SK-N-SH (cell line): ENCODE results near the gene MED15. TPM values are rescaled to one million over a fixed set of nuclear protein-coding genes. Genes with fewer than 3 reads are reported as not detected.

Experiments
- CTCF ChIA-PET: fragments of 300-600, 350-600 bp; formaldehyde crosslinking; extraction: SDS; loops from one replicate; lab custom pipeline; 2021; lab: Yijun Ruan, JAX
- POLR2A ChIA-PET: fragments of 350-600 bp; sonication (Branson Sonifier 250); formaldehyde crosslinking; extraction: SDS; loops from one replicate; lab custom pipeline; 2020; ENCODE audit warnings: antibody characterized with exemption, inconsistent platforms; lab: Yijun Ruan, JAX
- DNase-seq: peaks from one replicate; pipeline ENCODE4 v3.0.0; 2012
- H2AFZ ChIP-seq: fragments of 200-600 bp; sonication (generic); 2 replicates; pipeline ENCODE4 v1.8.1; 2016; ENCODE audit warnings: antibody characterized with exemption, mild to moderate bottlenecking, low read depth
- H3F3A ChIP-seq: fragments of 200-600 bp; sonication (generic); replicated peaks from 2 replicates; pipeline ENCODE3; 2016; ENCODE audit warnings: antibody characterized with exemption, mild to moderate bottlenecking; ENCODE audit not compliant: insufficient read depth
- H3K27ac ChIP-seq, 2 experiments: fragments of 200-500 bp in 1 of 2; fragments of 200-600 bp in 1 of 2; sonication (Bioruptor generic) in 1 of 2; sonication (generic), shearing (Covaris generic) in 1 of 2; 2 replicates each; pipeline versions ENCODE4 v1.5.1 to v1.6.1; 2014 to 2016; ENCODE audit warnings: low read depth in 2 of 2, inconsistent platforms in 1 of 2, low read length in 1 of 2, mild to moderate bottlenecking in 1 of 2, mixed read lengths in 1 of 2
- H3K27me3 ChIP-seq: fragments of 200-600 bp; sonication (generic), shearing (Covaris generic); 2 replicates; pipeline ENCODE4 v1.6.1; 2016; ENCODE audit warnings: mixed run types; ENCODE audit not compliant: insufficient read depth
- H3K36me3 ChIP-seq, 2 experiments: fragments of 200-500 bp in 1 of 2; fragments of 200-600 bp in 1 of 2; sonication (Bioruptor generic) in 1 of 2; sonication (generic) in 1 of 2; replicated peaks in 1 of 2; 2 replicates each; pipeline versions ENCODE3 to v1.5.1; 2014 to 2016; ENCODE audit warnings: low read length in 1 of 2, mild to moderate bottlenecking in 1 of 2; ENCODE audit not compliant: insufficient read depth in 2 of 2, control insufficient read depth in 1 of 2
- H3K4me1 ChIP-seq, 2 experiments: fragments of 200-500 bp in 1 of 2; fragments of 200-600 bp in 1 of 2; sonication (Bioruptor generic) in 1 of 2; sonication (generic), shearing (Covaris generic) in 1 of 2; 2 replicates each; pipeline versions ENCODE4 v1.5.1 to v1.6.1; 2014 to 2016; ENCODE audit warnings: low read depth in 1 of 2, low read length in 1 of 2, mixed run types in 1 of 2; ENCODE audit not compliant: insufficient read depth in 2 of 2, control insufficient read depth in 1 of 2
- H3K4me2 ChIP-seq: fragments of 200-600 bp; sonication (generic), shearing (Covaris generic); 2 replicates; pipeline ENCODE4 v1.6.1; 2017; ENCODE audit warnings: mixed run types
- H3K4me3 ChIP-seq, 2 experiments: fragments of 200-500 bp in 1 of 2; fragments of 200-600 bp in 1 of 2; sonication (Bioruptor generic) in 1 of 2; sonication (generic), shearing (Covaris generic) in 1 of 2; 2 replicates each; pipeline versions ENCODE4 v1.5.1 to v1.8.1; 2014 to 2016; ENCODE audit warnings: low read depth in 2 of 2, inconsistent platforms in 1 of 2, low read length in 1 of 2, mild to moderate bottlenecking in 1 of 2, mixed read lengths in 1 of 2, moderate library complexity in 1 of 2
- H3K79me2 ChIP-seq: fragments of 200-600 bp; sonication (generic); 2 replicates; pipeline ENCODE4 v1.8.1; 2017; ENCODE audit warnings: mild to moderate bottlenecking; ENCODE audit not compliant: insufficient read depth
- H3K9ac ChIP-seq: fragments of 200-600 bp; sonication (generic); 2 replicates; pipeline ENCODE4 v1.6.1; 2017; ENCODE audit warnings: mixed run types
- H3K9me2 ChIP-seq: fragments of 200-600 bp; sonication (generic); 2 replicates; pipeline ENCODE4 v1.6.1; 2017; ENCODE audit warnings: mixed run types
- H3K9me3 ChIP-seq: fragments of 200-600 bp; sonication (generic); 2 replicates; pipeline ENCODE4 v1.6.1; 2017; ENCODE audit warnings: mixed run types, mild to moderate bottlenecking, moderate library complexity
- H4K20me1 ChIP-seq: fragments of 200-600 bp; sonication (generic); 2 replicates; pipeline ENCODE4 v1.6.1; 2017; ENCODE audit warnings: mild to moderate bottlenecking, mixed run types; ENCODE audit not compliant: insufficient read depth
- EP300 ChIP-seq, 2 experiments: IDR thresholded peaks; 2 replicates each; pipeline versions ENCODE4 v1.4.0 to v1.6.1; 2012; ENCODE audit warnings: borderline replicate concordance in 1 of 2, low read depth in 1 of 2, low read length in 1 of 2
- EZH2phosphoT487 ChIP-seq: fragments of 200-600 bp; sonication (generic); IDR thresholded peaks from 2 replicates; pipeline ENCODE4 v1.6.1; 2017; ENCODE audit warnings: low read depth, mixed run types, mild to moderate bottlenecking, antibody characterized with exemption, moderate library complexity, borderline replicate concordance
- FOSL2 ChIP-seq: IDR thresholded peaks from 2 replicates; pipeline ENCODE4 v1.4.0; 2012; ENCODE audit warnings: low read depth, mild to moderate bottlenecking, moderate library complexity, borderline replicate concordance
- GABPA ChIP-seq: IDR thresholded peaks from 2 replicates; pipeline ENCODE4 v1.4.0; 2012; ENCODE audit warnings: low read depth, mild to moderate bottlenecking
- JUND ChIP-seq: IDR thresholded peaks from 2 replicates; pipeline ENCODE4 v1.4.0; 2012
- MXI1 ChIP-seq: IDR thresholded peaks from 2 replicates; pipeline ENCODE4 v1.6.1; 2012; ENCODE audit warnings: mild to moderate bottlenecking, low read depth, low read length, improper control_type of control experiment
- RAD21 ChIP-seq: IDR thresholded peaks from 2 replicates; pipeline ENCODE4 v1.6.1; 2012; ENCODE audit warnings: mild to moderate bottlenecking, low read length
- RXRA ChIP-seq: IDR thresholded peaks from 2 replicates; pipeline ENCODE4 v1.4.0; 2012; ENCODE audit warnings: low read depth, mild to moderate bottlenecking, borderline replicate concordance
- YY1 ChIP-seq: IDR thresholded peaks from 2 replicates; pipeline ENCODE4 v1.4.0; 2012; ENCODE audit warnings: low read depth, mild to moderate bottlenecking
- WGBS: methylation state at CpG from one replicate; pipeline ENCODE4 v1.1.6; 2017; ENCODE audit warnings: low lambda C conversion rate; 5-methylcytosine and 5-hydroxymethylcytosine counted together
- polyA plus RNA-seq, 3 experiments: library from polyadenylated mRNA; depleted of rRNA; stranded (reverse); fragments of >200 nt; gene quantifications; 2 replicates each; pipeline ENCODE4 v1.2.3, GENCODE V29; 2012
- TF ChIP-seq, protein P1 (sequence below): IDR thresholded peaks from 2 replicates; pipeline ENCODE4 v1.6.1; 2012; ENCODE audit warnings: mild to moderate bottlenecking, low read depth, low read length, moderate library complexity
- TF ChIP-seq, protein P2 (sequence below): IDR thresholded peaks from 2 replicates; pipeline ENCODE4 v1.4.0; 2012; ENCODE audit warnings: low read depth, borderline replicate concordance

Gene MED15
- polyA plus RNA-seq, 1 of the 3 experiments (the other 2 are of a cell fraction), result 45.1 TPM

DNA sequence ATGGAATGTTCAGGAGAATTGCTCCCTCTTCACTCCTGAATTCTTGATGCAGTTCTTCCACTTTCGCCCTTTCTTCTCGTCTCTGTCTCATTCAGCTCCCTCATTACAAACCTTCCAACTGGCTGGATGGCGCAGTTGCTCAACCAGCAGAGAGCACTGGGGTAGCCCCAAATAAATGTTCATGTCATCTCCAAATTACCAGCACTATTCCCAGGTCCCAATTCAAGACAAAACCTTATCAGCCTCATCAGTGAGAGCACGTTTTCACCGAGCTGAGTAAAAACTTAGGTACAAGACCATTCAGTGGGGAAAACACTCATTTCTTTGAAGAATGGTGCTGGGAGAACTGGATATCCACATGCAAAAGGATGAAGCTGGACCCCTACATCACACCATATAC is 120.0 kb downstream of the MED15 start:
- H3K4me3 ChIP-seq, result no peak overlapping the region
- H3K36me3 ChIP-seq, result no peaks in the 10 kb centered on the region
- peaks cover 7% of the 10 kb centered on the region; the same call in 1 of the 2 replicates for H3K27me3 ChIP-seq
- POLR2A ChIA-PET, result no interaction called here
- H3F3A ChIP-seq, result no peaks in the 10 kb centered on the region
- no peaks in the 10 kb centered on the region for H4K20me1 ChIP-seq
- CTCF ChIA-PET, result no interaction called here
- 74% methylated on average over 5 of the region's 5 CpGs for WGBS
- H3K79me2 ChIP-seq, result no peaks in the 10 kb centered on the region
- TF ChIP-seq YY1, result no peak
- TF ChIP-seq GABPA, result no peak
- TF ChIP-seq, protein P1, sequence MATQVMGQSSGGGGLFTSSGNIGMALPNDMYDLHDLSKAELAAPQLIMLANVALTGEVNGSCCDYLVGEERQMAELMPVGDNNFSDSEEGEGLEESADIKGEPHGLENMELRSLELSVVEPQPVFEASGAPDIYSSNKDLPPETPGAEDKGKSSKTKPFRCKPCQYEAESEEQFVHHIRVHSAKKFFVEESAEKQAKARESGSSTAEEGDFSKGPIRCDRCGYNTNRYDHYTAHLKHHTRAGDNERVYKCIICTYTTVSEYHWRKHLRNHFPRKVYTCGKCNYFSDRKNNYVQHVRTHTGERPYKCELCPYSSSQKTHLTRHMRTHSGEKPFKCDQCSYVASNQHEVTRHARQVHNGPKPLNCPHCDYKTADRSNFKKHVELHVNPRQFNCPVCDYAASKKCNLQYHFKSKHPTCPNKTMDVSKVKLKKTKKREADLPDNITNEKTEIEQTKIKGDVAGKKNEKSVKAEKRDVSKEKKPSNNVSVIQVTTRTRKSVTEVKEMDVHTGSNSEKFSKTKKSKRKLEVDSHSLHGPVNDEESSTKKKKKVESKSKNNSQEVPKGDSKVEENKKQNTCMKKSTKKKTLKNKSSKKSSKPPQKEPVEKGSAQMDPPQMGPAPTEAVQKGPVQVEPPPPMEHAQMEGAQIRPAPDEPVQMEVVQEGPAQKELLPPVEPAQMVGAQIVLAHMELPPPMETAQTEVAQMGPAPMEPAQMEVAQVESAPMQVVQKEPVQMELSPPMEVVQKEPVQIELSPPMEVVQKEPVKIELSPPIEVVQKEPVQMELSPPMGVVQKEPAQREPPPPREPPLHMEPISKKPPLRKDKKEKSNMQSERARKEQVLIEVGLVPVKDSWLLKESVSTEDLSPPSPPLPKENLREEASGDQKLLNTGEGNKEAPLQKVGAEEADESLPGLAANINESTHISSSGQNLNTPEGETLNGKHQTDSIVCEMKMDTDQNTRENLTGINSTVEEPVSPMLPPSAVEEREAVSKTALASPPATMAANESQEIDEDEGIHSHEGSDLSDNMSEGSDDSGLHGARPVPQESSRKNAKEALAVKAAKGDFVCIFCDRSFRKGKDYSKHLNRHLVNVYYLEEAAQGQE, result no peak
- no peak for TF ChIP-seq MXI1
- TF ChIP-seq, protein P2, sequence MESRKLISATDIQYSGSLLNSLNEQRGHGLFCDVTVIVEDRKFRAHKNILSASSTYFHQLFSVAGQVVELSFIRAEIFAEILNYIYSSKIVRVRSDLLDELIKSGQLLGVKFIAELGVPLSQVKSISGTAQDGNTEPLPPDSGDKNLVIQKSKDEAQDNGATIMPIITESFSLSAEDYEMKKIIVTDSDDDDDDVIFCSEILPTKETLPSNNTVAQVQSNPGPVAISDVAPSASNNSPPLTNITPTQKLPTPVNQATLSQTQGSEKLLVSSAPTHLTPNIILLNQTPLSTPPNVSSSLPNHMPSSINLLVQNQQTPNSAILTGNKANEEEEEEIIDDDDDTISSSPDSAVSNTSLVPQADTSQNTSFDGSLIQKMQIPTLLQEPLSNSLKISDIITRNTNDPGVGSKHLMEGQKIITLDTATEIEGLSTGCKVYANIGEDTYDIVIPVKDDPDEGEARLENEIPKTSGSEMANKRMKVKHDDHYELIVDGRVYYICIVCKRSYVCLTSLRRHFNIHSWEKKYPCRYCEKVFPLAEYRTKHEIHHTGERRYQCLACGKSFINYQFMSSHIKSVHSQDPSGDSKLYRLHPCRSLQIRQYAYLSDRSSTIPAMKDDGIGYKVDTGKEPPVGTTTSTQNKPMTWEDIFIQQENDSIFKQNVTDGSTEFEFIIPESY, result no peak
- no peak for TF ChIP-seq EZH2phosphoT487
- TF ChIP-seq RAD21, result no peak
- TF ChIP-seq RXRA, result no peak
- TF ChIP-seq JUND, result no peak
- TF ChIP-seq FOSL2, result no peak
- TF ChIP-seq EP300 (IDR thresholded peaks at IDR 0.05; ENCODE audit: borderline replicate concordance in 1 of 2, low read depth in 1 of 2, low read length in 1 of 2), result no peak
- H3K9ac ChIP-seq, result no peak overlapping the region
- H3K9me2 ChIP-seq, result no peaks in the 10 kb centered on the region
- no peak for DNase-seq
- no peaks in the 10 kb centered on the region for H3K4me1 ChIP-seq
- no peak overlapping the region for H3K27ac ChIP-seq
- H3K4me2 ChIP-seq, result no peak overlapping the region
- H2AFZ ChIP-seq, result no peak overlapping the region
- H3K9me3 ChIP-seq, result no peaks in the 10 kb centered on the region
